OCI-LY7 (cell line): ENCODE measurements around the gene ZNF277.

Experiments used
- EZH2phosphoT487 ChIP-seq: fragments of 200-600 bp; sonication (generic); IDR thresholded peaks from 2 replicates; pipeline ENCODE4 v1.6.1; 2018; ENCODE audit warnings: low read depth, borderline replicate concordance, mild to moderate bottlenecking, mixed run types, antibody characterized with exemption, low read length, moderate library complexity, mixed read lengths
- TF ChIP-seq, protein P1 (sequence below): fragments of 200-600 bp; sonication (generic); conservative IDR thresholded peaks from 2 replicates; pipeline ENCODE4 v1.5.1; 2014; ENCODE audit warnings: mild to moderate bottlenecking, antibody characterized with exemption, low read length, moderate library complexity, mixed read lengths

DNA sequence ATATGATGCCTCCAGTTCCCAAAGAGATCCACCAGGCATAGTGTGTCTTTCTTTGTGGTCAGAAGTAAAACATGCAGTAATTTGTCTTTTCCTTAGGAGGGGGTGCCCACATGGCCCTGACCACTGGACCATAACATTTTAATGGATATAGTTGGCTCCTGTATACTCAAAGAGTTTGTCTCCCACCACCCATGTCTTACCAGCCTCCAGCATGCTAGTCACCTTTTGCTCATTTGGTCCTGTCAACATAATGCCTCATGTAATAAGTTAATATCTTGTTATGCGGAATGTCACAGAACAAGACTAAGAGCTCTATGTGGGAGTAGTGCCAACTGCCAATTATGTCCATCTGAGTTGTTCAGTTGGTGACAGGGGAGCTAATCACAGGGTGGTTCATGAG is 160.4 kb downstream of the ZNF277 start:
- TF ChIP-seq, protein P1, sequence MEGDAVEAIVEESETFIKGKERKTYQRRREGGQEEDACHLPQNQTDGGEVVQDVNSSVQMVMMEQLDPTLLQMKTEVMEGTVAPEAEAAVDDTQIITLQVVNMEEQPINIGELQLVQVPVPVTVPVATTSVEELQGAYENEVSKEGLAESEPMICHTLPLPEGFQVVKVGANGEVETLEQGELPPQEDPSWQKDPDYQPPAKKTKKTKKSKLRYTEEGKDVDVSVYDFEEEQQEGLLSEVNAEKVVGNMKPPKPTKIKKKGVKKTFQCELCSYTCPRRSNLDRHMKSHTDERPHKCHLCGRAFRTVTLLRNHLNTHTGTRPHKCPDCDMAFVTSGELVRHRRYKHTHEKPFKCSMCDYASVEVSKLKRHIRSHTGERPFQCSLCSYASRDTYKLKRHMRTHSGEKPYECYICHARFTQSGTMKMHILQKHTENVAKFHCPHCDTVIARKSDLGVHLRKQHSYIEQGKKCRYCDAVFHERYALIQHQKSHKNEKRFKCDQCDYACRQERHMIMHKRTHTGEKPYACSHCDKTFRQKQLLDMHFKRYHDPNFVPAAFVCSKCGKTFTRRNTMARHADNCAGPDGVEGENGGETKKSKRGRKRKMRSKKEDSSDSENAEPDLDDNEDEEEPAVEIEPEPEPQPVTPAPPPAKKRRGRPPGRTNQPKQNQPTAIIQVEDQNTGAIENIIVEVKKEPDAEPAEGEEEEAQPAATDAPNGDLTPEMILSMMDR, result no peak
- TF ChIP-seq EZH2phosphoT487, result no peak
